Common myeloid progenitor, CD34-positive (primary cell): ENCODE measurements around the gene ITPR2.

Experiments used
- CTCF ChIA-PET: fragments of 350-600 bp; sonication (Branson Sonifier 250); formaldehyde crosslinking; loops from one replicate; lab custom pipeline; 2021; ENCODE audit warnings: antibody characterized with exemption; lab: Charles Lee
- POLR2A ChIA-PET: fragments of 350-600 bp; sonication (Branson Sonifier 250); formaldehyde crosslinking; loops from one replicate; lab custom pipeline; 2021; ENCODE audit warnings: antibody characterized with exemption; lab: Charles Lee
- DNase-seq, 3 donors: peaks; one replicate each; pipeline versions ENCODE4 v3.0.0 to v3.0.0-alpha.2; 2013
- H3K27ac ChIP-seq, 2 experiments: 1 replicate in 1 of 2; 2 replicates in 1 of 2; pipeline ENCODE4 v1.7.0; 2013; ENCODE audit warnings: inconsistent platforms in 2 of 2, low read length in 2 of 2, mild to moderate bottlenecking in 2 of 2, low read depth in 1 of 2, moderate library complexity in 1 of 2; ENCODE audit not compliant: severe bottlenecking in 2 of 2, insufficient read depth in 1 of 2, poor library complexity in 1 of 2
- H3K27me3 ChIP-seq, 5 experiments: replicated peaks in 2 of 5; 1 replicate in 3 of 5; 2 replicates in 2 of 5; pipeline versions ENCODE4 v1.6.1 to v1.7.0; 2013; ENCODE audit warnings: low read length in 4 of 5, mild to moderate bottlenecking in 2 of 5, moderate library complexity in 2 of 5, inconsistent platforms in 1 of 5; ENCODE audit not compliant: insufficient read depth in 5 of 5, control insufficient read depth in 4 of 5
- H3K36me3 ChIP-seq, 4 experiments: 1 replicate in 2 of 4; 2 replicates in 2 of 4; pipeline versions ENCODE4 v1.6.1 to v1.7.0; 2013; ENCODE audit warnings: low read length in 3 of 4, control low read depth in 1 of 4, mild to moderate bottlenecking in 1 of 4; ENCODE audit not compliant: control insufficient read depth in 4 of 4, insufficient read depth in 4 of 4
- H3K4me1 ChIP-seq, 4 experiments: 1 replicate in 3 of 4; 2 replicates in 1 of 4; pipeline versions ENCODE4 v1.6.1 to v1.7.1; 2013; ENCODE audit warnings: low read length in 3 of 4, mild to moderate bottlenecking in 3 of 4, control low read depth in 1 of 4, inconsistent platforms in 1 of 4, moderate library complexity in 1 of 4; ENCODE audit not compliant: control insufficient read depth in 4 of 4, insufficient read depth in 4 of 4; ENCODE audit errors: control extremely low read depth in 1 of 4
- H3K4me3 ChIP-seq, 7 experiments: 1 replicate in 4 of 7; 2 replicates in 3 of 7; pipeline versions ENCODE4 v1.5.1 to v1.7.0; 2013; ENCODE audit warnings: mild to moderate bottlenecking in 7 of 7, low read length in 6 of 7, moderate library complexity in 6 of 7, inconsistent platforms in 2 of 7, low read depth in 2 of 7, control low read depth in 1 of 7; ENCODE audit not compliant: insufficient read depth in 4 of 7, control insufficient read depth in 1 of 7; ENCODE audit errors: extremely low read depth in 1 of 7
- H3K9me3 ChIP-seq, 5 experiments: 1 replicate in 4 of 5; 2 replicates in 1 of 5; pipeline versions ENCODE4 v1.6.1 to v1.7.1; 2013; ENCODE audit warnings: low read length in 4 of 5, mild to moderate bottlenecking in 2 of 5, inconsistent platforms in 1 of 5, low read depth in 1 of 5, moderate library complexity in 1 of 5; ENCODE audit not compliant: control insufficient read depth in 4 of 5, insufficient read depth in 2 of 5; ENCODE audit errors: control extremely low read depth in 1 of 5
- WGBS: methylation state at CpG from one replicate; pipeline ENCODE4 v1.1.5; 2013; ENCODE audit not compliant: insufficient coverage; 5-methylcytosine and 5-hydroxymethylcytosine counted together

Gene ITPR2

GRCh38 chr12:26469421-26470180, 363.4 kb downstream of the ITPR2 start:
- ChIA-PET CTCF (no interaction called here), POLR2A (no interaction called here)
- no peaks in the 10 kb centered on the region for H3K9me3 ChIP-seq
- H3K27me3 ChIP-seq: no peaks in the 10 kb centered on the region
- no peak for DNase-seq
- no peak overlapping the region for H3K4me3 ChIP-seq
- peaks cover 26 to 51% (median 33%) of the 10 kb centered on the region in 4 experiments for H3K4me1 ChIP-seq
- no peak overlapping the region for H3K27ac ChIP-seq
- WGBS: 97% methylated on average over 5 of the region's 6 CpGs
- peaks cover 0 to 5% (median 2%) of the 10 kb centered on the region in 4 experiments for H3K36me3 ChIP-seq

DNA sequence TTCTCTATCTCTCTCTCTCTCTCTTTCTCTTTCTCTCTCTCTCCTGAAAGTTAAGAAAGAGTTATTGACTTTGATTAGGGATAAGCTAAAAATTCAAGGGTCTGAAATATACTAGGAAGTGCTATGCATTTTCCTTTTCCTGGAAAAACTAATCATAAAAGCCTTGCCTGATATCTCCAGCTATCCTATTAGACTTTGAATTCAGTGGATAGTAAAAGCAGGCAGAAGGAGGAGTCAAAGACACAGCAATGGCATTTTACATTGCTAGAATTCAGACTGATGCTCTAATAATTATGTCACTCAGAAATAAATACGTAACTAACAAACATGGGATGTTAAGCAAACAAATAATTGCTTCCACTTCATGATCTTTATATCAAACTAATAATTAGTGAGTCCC, 365.6 kb downstream of the ITPR2 start:
- Histone ChIP-seq H3K27ac (no peak overlapping the region), H3K4me3 (no peak overlapping the region), H3K9me3 (no peaks in the 10 kb centered on the region), H3K4me1 (peaks cover 17 to 31% (median 19%) of the 10 kb centered on the region in 4 experiments), H3K36me3 (peaks cover 0 to 5% (median 2%) of the 10 kb centered on the region in 4 experiments), H3K27me3 (no peaks in the 10 kb centered on the region)
- WGBS: 100% methylated on average over 1 of the region's 1 CpG
- ChIA-PET CTCF (interaction anchor here (0.9 kb wide), 1 partner anchor 9 kb away, joined by 5 read pairs; no protein-coding TSS in a partner anchor), POLR2A (no interaction called here)
- DNase-seq: no peak

DNA sequence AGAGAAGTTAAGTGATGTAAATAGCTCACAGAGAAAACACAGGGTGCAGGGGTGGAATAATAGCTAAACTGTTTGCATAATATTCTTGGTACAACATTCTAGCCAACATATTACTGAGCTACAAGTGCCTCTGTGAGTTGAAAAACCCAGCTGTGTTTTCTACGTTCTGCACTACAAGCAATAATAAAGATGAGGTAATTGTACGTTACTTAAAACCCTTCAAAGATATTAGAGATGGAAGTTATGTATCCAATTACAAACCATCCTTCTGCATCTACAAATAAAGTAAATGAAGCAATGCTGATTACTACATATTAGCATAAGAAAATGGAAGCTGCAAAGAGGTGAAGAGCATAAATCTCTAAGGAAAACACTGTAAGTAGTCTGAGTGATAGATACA, 366.3 kb downstream of the ITPR2 start:
- H3K36me3 ChIP-seq: peaks cover 0 to 5% (median 2%) of the 10 kb centered on the region in 4 experiments
- WGBS: no CpG with 5 or more reads among the region's 2 CpGs
- H3K27ac ChIP-seq: no peak overlapping the region
- no peak for DNase-seq
- H3K9me3 ChIP-seq: no peaks in the 10 kb centered on the region
- H3K4me1 ChIP-seq: peaks cover 11 to 27% (median 14%) of the 10 kb centered on the region in 4 experiments
- CTCF ChIA-PET: interaction anchor here (0.6 to 1.5 kb wide), 3 partner anchors 8 to 36 kb away, joined by 3 to 5 read pairs (median 4); no protein-coding TSS in a partner anchor
- no peak overlapping the region for H3K4me3 ChIP-seq
- H3K27me3 ChIP-seq: no peaks in the 10 kb centered on the region
- POLR2A ChIA-PET: no interaction called here

- Histone ChIP-seq H3K9me3 (no peaks in the 10 kb centered on the region), H3K27me3 (no peaks in the 10 kb centered on the region), H3K4me3 (no peak overlapping the region), H3K4me1 (peaks cover 6 to 20% (median 11%) of the 10 kb centered on the region in 4 experiments), H3K27ac (no peak overlapping the region), H3K36me3 (peaks cover 0 to 5% (median 2%) of the 10 kb centered on the region in 4 experiments)
- POLR2A ChIA-PET: no interaction called here
- 97% methylated on average over 4 of the region's 6 CpGs for WGBS
- DNase-seq: no peak
- CTCF ChIA-PET: interaction anchor here (0.6 to 1.5 kb wide), 2 partner anchors 35 to 37 kb away, joined by 3 to 4 read pairs; no protein-coding TSS in a partner anchor
These were observed 367.4 kb downstream of the ITPR2 start for GRCh38 chr12:26465419-26466097.

DNA sequence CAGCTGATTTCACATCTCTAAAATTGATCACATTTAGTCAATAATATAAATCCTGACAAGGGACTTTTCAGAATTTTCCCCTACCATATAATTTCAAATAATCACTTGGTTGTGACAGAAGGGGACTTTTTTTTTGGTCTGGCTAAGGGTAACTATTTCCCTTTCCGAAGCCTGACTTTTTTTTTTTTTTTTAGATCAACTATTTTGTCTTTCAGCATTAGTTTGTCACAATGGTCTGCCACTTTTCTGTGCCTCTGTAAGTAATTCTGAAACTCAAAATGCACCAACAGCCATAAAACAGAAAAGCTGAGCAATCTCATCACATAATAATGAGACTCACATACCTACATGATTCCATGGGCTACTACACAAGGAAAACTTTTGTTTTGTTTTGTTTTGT, 371.2 kb downstream of the ITPR2 start:
- Histone ChIP-seq H3K4me3 (no peak overlapping the region), H3K4me1 (peaks cover 6 to 13% (median 11%) of the 10 kb centered on the region in 4 experiments), H3K27ac (no peak overlapping the region), H3K27me3 (no peaks in the 10 kb centered on the region), H3K36me3 (peaks cover 0 to 16% (median 10%) of the 10 kb centered on the region in 4 experiments), H3K9me3 (no peaks in the 10 kb centered on the region)
- no peak for DNase-seq
- ChIA-PET CTCF (no interaction called here), POLR2A (interaction anchor here (0.6 kb wide), 1 partner anchor 889 kb away, joined by 4 read pairs; no protein-coding TSS in a partner anchor)
- 88% methylated on average over 1 of the region's 1 CpG for WGBS

DNA sequence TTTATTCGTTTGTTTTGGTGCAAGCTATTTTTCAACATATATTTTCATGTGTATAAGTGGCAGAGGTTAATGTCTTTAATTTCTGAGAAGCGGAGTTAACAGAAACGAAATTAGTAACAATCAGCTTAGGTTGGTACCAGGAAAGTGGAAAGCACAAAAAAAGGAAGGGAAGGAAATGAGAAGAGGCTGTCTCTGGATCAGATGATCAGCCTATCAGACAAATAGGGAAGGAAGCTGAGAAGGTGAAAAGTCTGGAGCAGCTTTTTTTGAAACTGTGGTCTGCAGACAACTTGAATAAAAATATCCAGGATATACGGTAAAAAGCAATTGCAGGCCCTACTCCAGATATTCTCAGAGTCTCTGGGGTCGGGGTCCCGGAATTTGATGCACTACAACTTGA, 372.6 kb downstream of the ITPR2 start:
- H3K27ac ChIP-seq: no peak overlapping the region
- POLR2A ChIA-PET: no interaction called here
- peaks cover 6 to 13% (median 11%) of the 10 kb centered on the region in 4 experiments for H3K4me1 ChIP-seq
- DNase-seq: peak in 2 of 3 donors; percentile 29 to 48
- no peaks in the 10 kb centered on the region for H3K9me3 ChIP-seq
- 54% methylated on average over 5 of the region's 6 CpGs for WGBS
- CTCF ChIA-PET: interaction anchor here (0.7 kb wide), 2 partner anchors 142 to 223 kb away, joined by 3 to 4 read pairs; no protein-coding TSS in a partner anchor
- H3K27me3 ChIP-seq: no peaks in the 10 kb centered on the region
- H3K4me3 ChIP-seq: no peak overlapping the region
- H3K36me3 ChIP-seq: peaks cover 0 to 16% (median 10%) of the 10 kb centered on the region in 4 experiments
